GM19099 (cell line): Measurements from ENCODE around the gene LDAH.

Experiments used
- POLR2A ChIP-seq: IDR thresholded peaks from 3 replicates; pipeline ENCODE4 v1.6.1; 2011; ENCODE audit warnings: low read depth; ENCODE audit not compliant: insufficient read length; ENCODE audit errors: extremely low read depth

Gene LDAH

DNA sequence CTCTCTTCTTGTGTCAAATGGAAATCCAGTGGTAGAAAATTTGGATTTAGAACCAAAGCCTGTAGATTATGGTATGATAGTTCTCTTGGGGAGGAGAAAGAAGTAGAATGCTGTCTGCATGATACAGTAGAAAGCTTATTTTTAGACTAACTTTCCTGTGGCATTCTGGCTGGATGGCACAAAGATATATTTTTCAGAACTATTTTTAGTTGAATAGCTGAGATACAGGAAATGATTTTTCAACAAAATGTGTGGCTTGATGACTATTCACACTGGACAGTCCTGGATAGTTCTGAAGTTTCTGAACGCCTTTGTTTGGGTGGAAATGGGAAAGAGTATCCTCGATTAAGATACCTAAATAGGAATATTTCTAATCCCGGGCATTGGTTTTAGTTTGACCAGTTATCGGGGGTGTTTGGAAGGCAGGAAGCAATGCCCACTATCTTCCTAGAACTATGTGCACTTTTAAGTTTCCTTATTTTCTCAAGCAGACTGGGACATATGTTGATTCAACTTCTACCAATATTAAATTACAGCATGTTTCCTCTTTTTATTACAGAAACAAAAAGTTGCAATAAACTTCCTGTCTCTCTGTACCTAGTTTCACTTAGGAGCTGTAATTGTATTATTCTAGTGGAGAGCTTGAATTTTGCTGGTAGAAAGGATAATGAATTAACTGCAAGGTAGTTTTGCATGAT is 123.8 kb downstream of the LDAH start:
- TF ChIP-seq POLR2A, result no peak

DNA sequence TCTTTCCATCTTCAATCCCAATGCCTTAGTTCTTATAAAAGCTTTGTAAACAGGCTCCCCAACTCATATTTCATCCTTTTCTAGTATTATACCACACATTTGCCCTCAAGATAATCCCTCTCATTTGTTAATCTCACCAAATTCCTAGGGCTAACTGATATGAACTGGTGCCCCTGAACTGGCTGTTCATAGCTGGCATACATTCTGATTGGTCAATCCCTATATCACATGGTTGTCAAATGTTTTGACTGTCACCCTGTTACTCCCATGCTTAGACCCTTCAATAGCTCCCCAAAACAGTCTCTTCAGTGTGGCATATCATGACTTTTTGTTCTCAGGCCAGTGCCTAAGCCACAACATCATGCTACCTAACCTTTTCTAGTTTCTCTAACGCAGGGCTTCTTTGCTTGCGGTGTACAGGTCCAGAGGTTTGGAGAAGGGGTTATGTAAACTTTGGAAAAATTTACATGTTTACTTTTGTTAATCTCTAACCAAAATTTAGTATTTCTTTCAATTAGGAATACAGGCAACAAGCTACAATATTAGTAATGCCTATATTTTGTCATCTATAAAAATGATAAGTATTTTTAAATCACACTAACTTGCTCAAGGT is 125.5 kb downstream of the LDAH start:
- TF ChIP-seq POLR2A, result no peak

DNA sequence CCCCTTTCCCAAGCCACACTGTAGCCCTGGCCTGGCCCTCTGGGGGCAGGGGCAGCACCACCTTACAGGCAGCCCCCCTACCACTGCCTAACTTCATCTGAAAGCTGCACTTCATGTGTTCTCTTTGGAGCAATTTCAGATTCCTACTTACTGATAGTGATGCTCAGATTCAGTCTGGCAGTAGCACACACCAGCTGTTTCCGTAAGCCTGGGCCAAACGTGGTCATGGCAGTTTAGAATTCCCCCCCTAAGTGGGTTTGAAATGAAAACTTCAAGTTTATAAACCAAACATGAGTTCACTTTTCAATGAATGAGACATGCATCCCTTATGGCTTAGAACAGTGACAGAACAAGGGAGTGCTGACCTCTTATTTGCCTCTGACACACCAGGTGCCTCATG is 126.5 kb downstream of the LDAH start:
- no peak for TF ChIP-seq POLR2A

DNA sequence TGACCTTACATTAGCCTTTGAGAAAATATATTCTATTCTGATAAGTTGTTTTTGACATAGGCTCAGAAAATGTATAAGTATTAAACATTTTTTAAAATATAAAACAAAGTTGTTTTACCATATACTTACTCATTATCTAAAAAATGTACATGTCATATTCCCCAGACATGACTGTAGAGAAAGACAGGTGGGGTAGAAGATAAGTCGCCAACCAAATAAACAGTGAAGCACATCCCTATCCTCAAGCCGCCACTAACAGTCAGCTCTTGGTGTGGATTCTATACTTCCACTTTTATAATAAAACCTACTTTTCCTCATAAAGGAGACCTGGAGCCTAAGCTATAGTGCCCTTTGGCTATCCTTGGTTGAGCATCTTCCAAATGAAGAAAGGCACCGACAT is 129.6 kb downstream of the LDAH start:
- no peak for TF ChIP-seq POLR2A

DNA sequence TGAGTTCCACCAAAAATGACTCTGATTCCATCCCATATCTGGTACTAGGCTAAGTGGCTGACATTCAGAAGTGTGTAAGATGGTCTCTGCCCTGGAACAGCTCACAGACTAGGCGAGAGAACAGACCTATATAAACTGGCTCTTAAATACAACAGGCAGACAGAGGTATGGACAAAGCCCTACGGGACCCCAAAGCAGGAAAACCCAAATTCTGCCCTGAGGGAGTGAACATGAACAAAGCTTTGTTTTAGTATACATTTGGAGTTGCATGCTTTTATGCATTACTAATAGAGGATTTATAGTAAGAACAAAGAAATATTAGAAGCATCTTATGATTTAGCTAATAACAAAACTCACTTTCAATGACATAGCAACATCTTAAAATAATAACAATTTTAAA is 130.8 kb downstream of the LDAH start:
- no peak for TF ChIP-seq POLR2A

DNA sequence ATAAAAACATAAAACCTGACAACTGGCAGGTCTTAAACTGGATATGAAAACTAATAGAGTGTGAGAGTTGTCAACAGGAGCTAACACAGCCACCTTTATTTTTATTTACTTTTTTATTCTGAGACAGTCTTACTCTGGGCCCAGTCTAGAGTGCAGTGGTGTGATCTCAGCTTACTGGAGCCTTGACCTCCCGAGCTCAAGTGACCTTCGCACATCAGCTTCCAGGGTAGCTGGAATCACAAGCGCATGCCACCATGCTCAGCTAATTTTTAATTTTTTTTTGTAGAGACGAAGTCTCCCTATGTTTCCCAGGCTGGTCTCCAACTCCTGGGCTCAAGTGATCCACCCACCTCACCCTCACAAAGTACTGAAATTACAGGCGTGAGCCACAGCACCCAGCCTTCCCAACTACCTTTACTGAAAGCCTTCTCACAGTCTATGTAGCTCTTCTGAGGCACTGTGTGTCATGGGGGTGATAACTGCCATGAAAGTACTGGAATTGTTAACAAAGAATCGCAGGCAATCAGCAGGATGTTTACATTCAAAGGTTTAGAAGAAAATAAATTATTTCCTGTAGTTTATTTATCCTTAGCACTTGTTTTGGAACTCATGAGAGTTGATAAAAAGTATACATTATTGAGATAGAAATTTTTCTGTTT is 131.7 kb downstream of the LDAH start:
- no peak for TF ChIP-seq POLR2A

DNA sequence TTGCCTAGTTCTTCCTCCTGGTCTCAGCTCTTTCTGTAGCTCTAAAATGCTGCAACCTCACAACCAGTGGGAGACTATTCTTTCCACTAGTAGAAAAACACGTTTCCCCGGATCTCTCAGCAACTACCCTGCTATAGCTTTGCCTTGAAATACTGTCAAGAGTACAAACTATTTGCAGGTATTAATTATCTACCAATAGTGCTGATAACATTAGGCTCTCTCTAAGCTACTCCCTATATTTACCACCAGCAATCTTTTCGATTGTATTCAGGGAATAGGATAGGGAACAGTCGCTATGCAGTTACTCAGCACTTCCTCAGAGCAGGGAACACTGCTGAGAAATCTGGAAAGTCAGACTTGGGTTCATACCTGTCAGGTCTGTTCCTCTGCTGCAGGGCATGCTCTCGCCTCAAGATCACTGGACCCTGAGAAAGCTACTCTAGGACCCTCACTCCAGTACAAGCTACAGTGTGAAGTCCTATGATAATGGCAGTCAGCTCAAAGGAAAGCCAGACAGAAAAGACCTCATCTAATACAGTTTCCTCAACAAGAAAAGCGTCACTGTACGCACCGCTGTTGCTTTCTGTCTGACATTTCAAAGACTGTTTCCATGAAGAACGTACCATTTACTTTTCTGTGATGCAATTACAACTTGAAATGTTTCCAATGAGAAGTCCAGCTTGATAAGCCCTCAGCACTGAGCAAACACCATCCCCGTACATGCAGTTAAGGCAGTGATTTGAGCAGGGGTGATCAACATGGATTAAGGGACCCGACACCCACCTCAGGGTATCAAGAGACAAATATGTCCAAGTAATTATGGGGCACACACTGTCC is 133.3 kb downstream of the LDAH start:
- TF ChIP-seq POLR2A, result no peak

DNA sequence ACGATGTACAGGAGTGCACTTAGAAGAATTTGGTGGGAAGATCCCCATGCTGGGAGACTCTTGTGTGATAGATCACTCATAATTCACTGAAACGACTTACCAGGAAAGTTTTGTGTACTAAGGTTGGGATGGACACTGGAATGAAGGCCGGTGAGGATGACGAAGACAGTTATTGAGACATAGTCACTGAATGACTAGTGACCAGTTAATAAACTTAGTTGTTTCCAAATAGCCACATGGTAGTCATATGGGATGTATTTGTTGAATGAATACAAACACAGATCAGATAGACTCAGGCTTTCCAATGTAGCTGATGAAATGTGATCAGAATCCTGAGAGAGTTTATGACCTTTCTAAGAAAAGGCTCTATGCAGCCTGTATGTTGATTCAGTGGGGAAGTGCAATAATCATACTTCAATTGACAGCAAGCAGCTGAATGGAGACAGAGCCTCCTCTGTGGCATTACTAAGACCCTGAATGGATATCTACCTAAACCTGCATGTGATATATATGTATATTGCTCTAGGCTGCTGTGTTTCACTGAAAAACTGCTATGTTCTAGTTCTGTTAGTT is 135.6 kb downstream of the LDAH start:
- no peak for TF ChIP-seq POLR2A

DNA sequence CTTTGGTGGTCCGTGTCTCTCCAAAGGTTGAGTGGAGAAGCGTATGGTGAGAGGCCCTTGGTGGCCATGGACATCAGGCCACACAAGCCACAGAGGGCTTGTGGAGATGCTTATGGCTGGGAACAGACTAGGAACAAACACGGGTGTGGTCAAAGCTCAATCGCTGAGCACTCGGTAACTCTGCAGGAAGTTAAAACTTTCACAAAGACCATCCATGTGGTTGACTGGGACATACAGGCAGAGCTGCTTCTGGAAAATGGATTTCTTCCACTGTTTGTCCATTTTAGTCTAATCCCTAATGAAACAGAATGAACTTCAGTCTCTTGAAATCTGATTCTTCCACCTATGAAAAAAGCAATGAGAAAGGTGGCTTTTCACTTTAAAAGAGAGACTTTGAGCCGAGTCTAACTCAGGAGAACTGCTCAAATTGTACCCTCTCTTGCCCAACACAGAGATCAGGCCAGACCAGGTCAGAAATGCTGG is 138.3 kb downstream of the LDAH start:
- no peak for TF ChIP-seq POLR2A

DNA sequence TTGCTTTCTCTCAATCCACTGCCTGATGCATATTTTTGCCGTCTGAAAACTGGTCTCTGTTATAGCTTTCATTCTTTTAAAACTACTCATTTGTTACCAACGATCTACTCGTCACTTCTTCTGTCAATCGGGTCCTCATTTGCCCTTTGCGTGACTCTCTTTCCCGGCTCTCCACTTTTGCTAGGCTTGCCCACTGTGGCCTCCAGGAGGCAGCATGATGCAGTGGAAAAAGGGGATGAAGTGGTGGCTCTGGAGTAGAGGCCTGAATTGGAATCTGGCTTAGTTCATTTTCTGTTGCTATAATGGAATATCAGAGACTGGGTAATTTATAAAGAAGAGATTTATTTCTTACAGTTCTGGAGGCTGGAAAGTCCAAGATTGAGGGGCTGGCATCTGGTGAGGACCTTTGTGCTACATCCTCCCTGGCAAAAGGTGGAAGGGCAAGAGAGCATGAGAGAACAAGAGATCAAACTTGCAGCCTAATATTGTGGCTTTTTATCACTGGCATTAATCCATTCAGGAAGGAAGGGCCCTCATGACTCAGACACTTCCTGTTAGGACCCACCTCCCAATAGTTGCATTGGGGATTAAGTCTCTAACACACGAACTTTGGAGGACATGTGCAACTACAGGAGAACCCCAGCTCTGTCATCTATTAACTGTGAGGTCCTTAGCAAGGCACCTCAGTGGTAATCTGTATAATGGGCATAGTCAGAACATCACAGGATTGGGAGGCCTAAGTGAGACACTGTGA is 140.6 kb downstream of the LDAH start:
- no peak for TF ChIP-seq POLR2A

DNA sequence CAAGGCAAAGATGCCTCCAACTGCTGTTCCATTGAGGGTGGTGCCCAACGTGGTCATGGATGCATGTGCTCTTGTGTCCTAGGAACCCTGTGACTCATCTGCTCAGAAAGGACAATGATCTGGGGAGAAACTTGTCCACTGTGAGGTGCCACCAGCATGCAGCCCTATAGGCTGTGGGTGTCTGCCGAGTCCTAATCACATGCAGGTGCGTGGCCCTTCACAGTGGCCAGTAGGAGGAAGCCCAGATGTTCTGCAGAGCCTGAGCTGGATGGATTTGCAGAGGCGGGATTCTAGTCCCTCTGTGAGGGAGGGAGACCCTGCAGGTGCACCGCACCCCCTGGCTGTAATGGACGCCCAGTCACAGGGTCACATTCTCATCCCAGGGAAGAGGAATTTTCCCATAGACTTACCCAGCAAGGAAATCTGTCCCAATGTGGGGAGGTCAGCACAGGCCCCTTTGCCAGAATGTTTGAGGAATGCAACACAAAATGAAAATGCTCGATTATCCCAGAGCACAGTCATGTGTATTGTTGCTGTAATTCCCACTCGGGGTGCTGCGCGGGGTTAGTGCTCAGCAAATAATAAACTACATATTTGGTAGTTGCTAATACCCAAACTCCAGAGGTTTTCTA is 142.0 kb downstream of the LDAH start:
- TF ChIP-seq POLR2A, result no peak

DNA sequence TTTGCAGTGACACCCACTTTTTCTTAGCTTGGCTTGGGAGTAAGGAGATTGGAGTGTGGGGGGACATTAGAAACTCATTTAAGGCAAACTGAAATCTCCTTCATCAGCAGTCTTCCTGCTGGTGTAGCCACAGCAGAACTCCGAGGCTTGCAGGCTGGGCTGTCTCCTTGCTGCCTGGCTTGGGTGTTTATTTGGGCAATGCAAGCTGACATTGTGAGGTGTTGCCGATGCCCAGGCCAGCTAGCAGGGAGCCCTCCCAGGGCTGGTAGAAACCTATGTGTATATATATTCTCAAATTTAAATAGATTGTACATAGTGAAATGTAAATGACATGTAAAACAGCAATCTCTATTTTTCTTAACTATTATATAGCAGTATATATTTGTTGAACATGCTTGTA is 144.1 kb downstream of the LDAH start:
- no peak for TF ChIP-seq POLR2A

DNA sequence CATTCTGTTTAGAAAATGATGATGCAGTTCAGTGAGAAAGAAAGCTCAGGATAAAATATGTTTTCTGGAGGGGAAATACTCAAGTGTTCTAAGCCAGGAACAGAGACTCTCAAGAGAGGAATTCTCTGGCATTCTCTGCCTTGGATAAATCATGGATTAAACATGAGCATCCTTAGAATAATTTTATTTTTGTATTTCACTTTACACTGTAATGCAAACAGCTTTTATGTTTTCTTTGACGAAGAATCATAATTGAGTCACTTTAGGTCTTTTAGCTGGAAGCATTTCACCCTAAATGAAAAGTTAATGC is 144.9 kb downstream of the LDAH start:
- TF ChIP-seq POLR2A, result no peak

DNA sequence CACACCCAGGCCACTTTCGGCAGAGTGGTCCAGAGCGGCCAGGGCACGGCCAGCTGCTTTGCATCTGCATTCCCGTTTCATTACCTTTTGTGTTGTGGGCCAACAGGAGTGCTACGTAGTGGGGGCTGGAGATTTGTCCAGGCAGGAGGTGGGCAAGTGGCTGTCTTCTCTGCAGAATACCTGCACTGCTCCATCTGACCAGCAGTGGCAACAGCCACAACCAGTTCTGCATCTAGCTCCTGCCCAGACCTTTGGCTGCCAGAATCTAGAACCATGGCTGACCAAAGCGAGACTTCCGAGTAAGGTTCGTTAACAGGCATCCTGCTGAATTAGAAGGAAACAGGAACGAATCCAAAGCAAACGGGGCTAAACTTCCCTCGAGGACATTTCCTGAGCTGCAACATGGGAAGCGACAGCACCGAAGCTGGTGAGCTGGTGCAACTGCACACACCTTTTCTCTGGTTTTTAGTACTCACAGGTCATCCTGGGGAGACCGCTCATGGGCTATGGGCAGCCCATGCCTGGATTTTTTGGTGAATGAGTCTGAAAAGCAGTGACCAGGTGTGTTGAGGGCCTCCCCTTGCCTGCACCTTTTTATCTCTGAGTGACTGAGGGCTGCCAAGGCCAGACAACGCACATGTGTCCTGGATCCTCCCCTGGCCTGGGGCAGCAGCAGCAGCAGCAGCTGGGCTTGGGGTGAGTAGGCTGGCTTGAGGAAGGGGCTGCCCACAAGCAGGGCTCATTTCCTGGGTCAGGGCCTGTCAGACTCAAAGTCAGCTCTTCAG is 145.4 kb downstream of the LDAH start:
- no peak for TF ChIP-seq POLR2A
